GM23338 (cell line): ENCODE results near the gene NXPE3. TPM values are rescaled to one million over a fixed set of nuclear protein-coding genes. Genes with fewer than 3 reads are reported as not detected.

Experiments used
- ATAC-seq: fragments of 200-7000 bp; cut with Tn5 transposase; 3 replicates; pipeline ENCODE4 v1.9.1; 2020
- DNase-seq: peaks from one replicate; pipeline ENCODE4 v3.0.0-alpha.2; 2015; ENCODE audit warnings: low spot score
- H2AFZ ChIP-seq: fragments of 200-600 bp; sonication (generic); 2 replicates; pipeline ENCODE4 v1.8.0; 2016; ENCODE audit warnings: antibody characterized with exemption, mild to moderate bottlenecking, moderate library complexity
- H3F3A ChIP-seq: fragments of 200-600 bp; sonication (generic); replicated peaks from 2 replicates; pipeline ENCODE4 v1.8.0; 2017; ENCODE audit warnings: antibody characterized with exemption, mixed run types, low read depth
- H3K27ac ChIP-seq: fragments of 200-600 bp; sonication (generic); 2 replicates; pipeline ENCODE4 v1.6.1; 2016; ENCODE audit warnings: low read depth
- H3K27me3 ChIP-seq: fragments of 200-600 bp; sonication (generic); 2 replicates; pipeline ENCODE4 v1.8.0; 2016; ENCODE audit warnings: mild to moderate bottlenecking, mixed run types, moderate library complexity; ENCODE audit not compliant: insufficient read depth
- H3K36me3 ChIP-seq: fragments of 200-600 bp; sonication (generic); 2 replicates; pipeline ENCODE4 v1.8.0; 2016; ENCODE audit warnings: mild to moderate bottlenecking; ENCODE audit not compliant: insufficient read depth
- H3K4me1 ChIP-seq: fragments of 200-600 bp; sonication (generic); 2 replicates; pipeline ENCODE4 v1.8.0; 2016; ENCODE audit warnings: mild to moderate bottlenecking, moderate library complexity; ENCODE audit not compliant: insufficient read depth
- H3K4me2 ChIP-seq: fragments of 200-600 bp; sonication (generic); 2 replicates; pipeline ENCODE4 v1.7.1; 2017; ENCODE audit warnings: mixed run types
- H3K4me3 ChIP-seq: fragments of 200-600 bp; sonication (generic); 2 replicates; pipeline ENCODE4 v1.6.1; 2016; ENCODE audit warnings: mixed run types
- H3K79me2 ChIP-seq: fragments of 200-600 bp; sonication (generic); replicated peaks from 2 replicates; pipeline ENCODE4 v1.8.0; 2017; ENCODE audit warnings: mild to moderate bottlenecking; ENCODE audit not compliant: insufficient read depth
- H3K9me2 ChIP-seq: fragments of 200-600 bp; sonication (generic); 2 replicates; pipeline ENCODE4 v1.8.0; 2017; ENCODE audit not compliant: insufficient read depth
- H4K20me1 ChIP-seq: fragments of 200-600 bp; sonication (generic); replicated peaks from 2 replicates; pipeline ENCODE4 v1.8.0; 2017; ENCODE audit warnings: mild to moderate bottlenecking; ENCODE audit not compliant: insufficient read depth
- H3K27ac Mint-ChIP-seq: 2 replicates; pipeline ENCODE4 v1.8.0; 2020; ENCODE audit warnings: inconsistent platforms, mild to moderate bottlenecking, moderate library complexity, mixed read lengths
- H3K27me3 Mint-ChIP-seq: 3 replicates; pipeline ENCODE4 v1.8.0; 2022; ENCODE audit warnings: low read depth, mild to moderate bottlenecking, moderate library complexity, mixed read lengths, inconsistent platforms; ENCODE audit not compliant: insufficient read depth, poor library complexity
- H3K36me3 Mint-ChIP-seq: 3 replicates; pipeline ENCODE4 v1.8.0; 2021; ENCODE audit warnings: low read depth, mild to moderate bottlenecking, inconsistent platforms, moderate library complexity, mixed read lengths
- H3K4me1 Mint-ChIP-seq: 3 replicates; pipeline ENCODE4 v1.8.0; 2020; ENCODE audit warnings: mild to moderate bottlenecking, inconsistent platforms, mixed read lengths
- H3K4me3 Mint-ChIP-seq: 3 replicates; pipeline ENCODE4 v1.8.0; 2021; ENCODE audit warnings: moderate library complexity, mild to moderate bottlenecking, inconsistent platforms, mixed read lengths
- H3K9me3 Mint-ChIP-seq: 3 replicates; pipeline ENCODE4 v1.8.0; 2020; ENCODE audit warnings: moderate library complexity, mild to moderate bottlenecking, inconsistent platforms, mixed read lengths
- CTCF ChIP-seq, 2 experiments: fragments of 200-600 bp in 1 of 2; sonication (generic) in 1 of 2; conservative IDR thresholded peaks; 2 replicates each; pipeline versions ENCODE4 v1.5.1 to v1.6.1; 2016 to 2017; ENCODE audit warnings: antibody characterized with exemption in 2 of 2, low read depth in 2 of 2, mild to moderate bottlenecking in 2 of 2, moderate library complexity in 1 of 2
- ETS1 ChIP-seq: IDR thresholded peaks from 2 replicates; pipeline ENCODE4 v1.6.1; 2016; ENCODE audit warnings: antibody characterized with exemption
- NANOG ChIP-seq: IDR thresholded peaks from 2 replicates; pipeline ENCODE4 v1.6.1; 2016; ENCODE audit warnings: antibody characterized with exemption, borderline replicate concordance
- REST ChIP-seq: IDR thresholded peaks from one replicate; pipeline ENCODE4 v1.6.1; 2018; ENCODE audit warnings: antibody characterized with exemption; ENCODE audit not compliant: unreplicated experiment
- STAT1 ChIP-seq: IDR thresholded peaks from one replicate; pipeline ENCODE4 v1.6.1; 2016; ENCODE audit warnings: antibody characterized with exemption; ENCODE audit not compliant: unreplicated experiment
- ZNF114 ChIP-seq: fragments of 250-450 bp; sonication (Bioruptor Pico); IDR thresholded peaks from 2 replicates; pipeline ENCODE4 v1.5.0; 2020; ENCODE audit warnings: mild to moderate bottlenecking, moderate library complexity
- ZNF331 ChIP-seq: fragments of 250-450 bp; sonication (Bioruptor Pico); IDR thresholded peaks from 2 replicates; pipeline ENCODE4 v1.5.0; 2020; ENCODE audit warnings: low read depth, mild to moderate bottlenecking, moderate library complexity
- polyA plus RNA-seq: library from polyadenylated mRNA; unstranded; fragments of >200 nt; fragmentation: Nextera tagmentation; extraction: Ambion mirVana; gene quantifications from 2 replicates; pipeline ENCODE4 v1.2.1, GENCODE V29; 2016
- total RNA-seq: library from RNA; depleted of rRNA; stranded (reverse); fragments of >200 nt; shearing (Covaris generic); gene quantifications from 2 replicates; pipeline ENCODE4 v1.2.3, GENCODE V29; 2014

Gene NXPE3
- total and polyA plus RNA-seq, 2 experiments from 2014 or later: 13.3 to 20.8 TPM

DNA sequence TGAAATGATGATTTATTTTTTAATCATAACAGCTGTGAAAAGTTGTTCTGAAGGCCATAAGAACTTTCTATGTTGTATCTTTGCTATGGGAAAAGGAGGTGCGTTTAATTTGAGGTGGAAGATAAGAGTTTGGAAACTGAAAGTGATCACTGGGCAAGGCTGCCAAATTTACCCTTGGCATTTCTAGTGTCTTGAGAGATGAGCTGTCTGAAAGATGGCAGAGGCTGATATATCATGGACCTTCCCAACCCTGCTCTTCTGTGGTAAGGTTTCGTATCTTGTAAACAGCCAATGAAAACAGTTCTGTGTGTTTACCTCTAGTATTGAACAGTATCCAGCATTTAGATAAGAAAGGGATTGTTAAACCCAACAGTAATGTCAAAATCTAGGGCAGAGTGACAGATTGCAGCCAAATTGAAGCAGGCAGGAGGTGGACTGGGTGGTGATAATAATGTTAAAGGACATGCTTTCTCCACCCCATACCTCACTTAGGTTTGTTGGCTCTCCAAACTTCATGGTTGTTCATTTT, 54.5 kb downstream of the NXPE3 start:
- Mint-ChIP-seq H3K36me3 (no peaks in the 10 kb centered on the region), H3K27me3 (peaks cover 3% of the 10 kb centered on the region), H3K27ac (no peak overlapping the region), H3K4me1 (peaks cover 18% of the 10 kb centered on the region; the same call in 2 of the 3 replicates), H3K9me3 (no peaks in the 10 kb centered on the region; the same call in 2 of the 3 replicates), H3K4me3 (no peak overlapping the region)
- H3K9me2 ChIP-seq: no peaks in the 10 kb centered on the region
- H3K4me3 ChIP-seq: no peak overlapping the region
- H3K27ac ChIP-seq: no peak overlapping the region
- peaks cover 14% of the 10 kb centered on the region for H3K4me1 ChIP-seq
- H3F3A ChIP-seq: no peaks in the 10 kb centered on the region
- H3K4me2 ChIP-seq: no peak overlapping the region
- no peaks in the 10 kb centered on the region for H3K36me3 ChIP-seq
- TF ChIP-seq REST: no peak
- no peak for TF ChIP-seq ZNF331 (CRISPR knock-in tag)
- TF ChIP-seq STAT1: no peak
- TF ChIP-seq CTCF (conservative IDR thresholded peaks at IDR 0.05; ENCODE audit: low read depth in 2 of 2): no peak
- TF ChIP-seq ZNF114 (CRISPR knock-in tag): no peak
- H3K79me2 ChIP-seq: peaks cover 5% of the 10 kb centered on the region; the same call in 1 of the 2 replicates
- ATAC-seq (no peak), DNase-seq (no peak)
- no peak overlapping the region for H2AFZ ChIP-seq
- H3K27me3 ChIP-seq: no peaks in the 10 kb centered on the region
- H4K20me1 ChIP-seq: no peaks in the 10 kb centered on the region

- Histone ChIP-seq H3K27me3 (no peaks in the 10 kb centered on the region), H3K4me1 (0 out of 2 replicates have a peak, but pooled peaks cover 2% of the 10 kb centered on the region), H3K4me2 (no peak overlapping the region), H4K20me1 (no peaks in the 10 kb centered on the region), H3K27ac (no peak overlapping the region; the same call in 1 of the 2 replicates), H3K36me3 (no peaks in the 10 kb centered on the region), H3F3A (no peaks in the 10 kb centered on the region), H3K79me2 (no peaks in the 10 kb centered on the region), H3K4me3 (no peak overlapping the region), H2AFZ (no peak overlapping the region), H3K9me2 (no peaks in the 10 kb centered on the region)
- ATAC-seq (no peak), DNase-seq (no peak)
- Mint-ChIP-seq H3K9me3 (no peaks in the 10 kb centered on the region; the same call in 2 of the 3 replicates), H3K4me1 (peaks cover 19% of the 10 kb centered on the region), H3K27ac (no peak overlapping the region), H3K27me3 (peaks cover 3% of the 10 kb centered on the region), H3K36me3 (no peaks in the 10 kb centered on the region), H3K4me3 (no peak overlapping the region)
- TF ChIP-seq REST (no peak), ZNF331 (CRISPR knock-in tag) (no peak), NANOG (no peak), ETS1 (no peak)
Observed at GRCh38 chr3:101835676-101836075, 56.7 kb downstream of the NXPE3 start.
